ENCODE results near the gene APEH.

APEH gene

DNA sequence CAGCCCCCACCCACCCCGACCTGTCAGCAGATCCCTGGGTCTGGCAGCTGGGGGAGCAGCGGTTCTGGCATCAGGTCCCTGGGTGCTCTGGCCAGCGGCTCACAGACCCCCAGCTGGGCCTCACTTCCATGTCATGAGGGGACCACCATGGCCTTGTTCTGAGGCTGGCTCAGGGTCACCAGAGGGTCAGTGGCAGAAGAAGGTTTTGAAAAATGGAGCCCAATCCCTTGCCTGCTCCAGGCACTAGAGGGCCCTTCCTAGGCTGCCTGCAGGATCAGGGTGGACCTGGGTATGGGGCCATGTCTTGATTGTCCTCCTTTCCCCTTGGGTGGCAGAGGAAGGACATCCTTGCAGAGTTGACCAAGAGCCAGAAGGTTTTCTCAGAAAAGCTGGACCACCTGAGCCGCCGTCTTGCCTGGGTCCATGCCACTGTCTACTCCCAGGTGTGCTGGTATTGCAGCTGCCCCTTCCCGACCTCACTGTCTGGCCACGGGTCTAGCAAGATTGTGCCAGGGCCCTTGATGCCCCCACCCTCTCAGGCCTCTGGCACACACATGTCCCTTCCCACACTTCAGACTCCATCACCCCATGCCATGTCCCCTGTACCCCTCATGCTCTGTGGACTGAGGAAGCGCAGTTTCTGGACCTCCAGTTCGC, 32.4 kb downstream of the APEH start:
- Mint-ChIP-seq H3K36me3 (peaks cover 5% of the 10 kb centered on the region), H3K4me3 (no peak overlapping the region), H3K9me3 (no peaks in the 10 kb centered on the region), H3K4me1 (peaks cover 3% of the 10 kb centered on the region), H3K27ac (no peak overlapping the region), H3K27me3 (no peaks in the 10 kb centered on the region)

DNA sequence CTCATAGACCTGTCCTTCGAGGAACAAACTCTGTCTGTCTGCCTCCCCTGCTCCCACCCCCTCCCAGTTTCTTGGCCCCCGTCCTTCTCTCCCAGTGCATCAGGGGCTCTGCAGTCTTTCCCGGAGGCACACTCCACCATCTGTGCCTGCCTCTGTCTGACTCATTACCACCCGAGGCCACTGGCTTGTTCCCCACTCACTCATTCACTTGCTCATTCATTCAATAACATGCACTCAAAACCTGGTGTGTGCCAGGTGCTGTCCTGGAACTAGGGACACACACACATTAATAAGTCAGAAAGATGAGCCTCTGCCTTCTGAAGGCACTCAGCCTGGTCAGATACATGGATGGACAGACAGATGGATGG, 32.9 kb downstream of the APEH start:
- Mint-ChIP-seq H3K27me3 (no peaks in the 10 kb centered on the region), H3K9me3 (no peaks in the 10 kb centered on the region), H3K27ac (no peak overlapping the region), H3K4me1 (peaks cover 3% of the 10 kb centered on the region), H3K4me3 (no peak overlapping the region), H3K36me3 (peaks cover 5% of the 10 kb centered on the region)

DNA sequence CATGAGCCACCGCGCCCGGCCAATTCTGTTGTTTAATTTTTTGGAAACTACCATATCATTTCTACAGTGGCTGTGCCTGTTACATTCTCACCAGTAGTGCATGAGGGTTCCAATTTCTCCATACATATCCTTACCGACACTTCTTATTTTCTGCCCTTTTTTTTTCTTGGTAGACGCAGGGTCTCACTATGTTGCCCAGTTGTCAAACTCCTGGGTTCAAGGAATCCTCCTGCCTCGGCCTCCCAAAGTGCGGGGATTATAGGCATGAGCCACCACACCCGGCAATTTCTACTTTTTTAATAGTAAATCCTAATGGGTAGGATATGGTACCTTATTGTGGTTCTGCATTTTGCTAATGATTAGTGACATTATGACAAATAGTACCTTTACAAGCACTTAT, 35.7 kb downstream of the APEH start:
- no peaks in the 10 kb centered on the region for H3K9me3 Mint-ChIP-seq
- peaks cover 3% of the 10 kb centered on the region for H3K4me1 Mint-ChIP-seq
- peaks cover 5% of the 10 kb centered on the region for H3K36me3 Mint-ChIP-seq
- no peak overlapping the region for H3K4me3 Mint-ChIP-seq
- H3K27ac Mint-ChIP-seq: peak overlapping the region; percentile 30
- H3K27me3 Mint-ChIP-seq: no peaks in the 10 kb centered on the region

DNA sequence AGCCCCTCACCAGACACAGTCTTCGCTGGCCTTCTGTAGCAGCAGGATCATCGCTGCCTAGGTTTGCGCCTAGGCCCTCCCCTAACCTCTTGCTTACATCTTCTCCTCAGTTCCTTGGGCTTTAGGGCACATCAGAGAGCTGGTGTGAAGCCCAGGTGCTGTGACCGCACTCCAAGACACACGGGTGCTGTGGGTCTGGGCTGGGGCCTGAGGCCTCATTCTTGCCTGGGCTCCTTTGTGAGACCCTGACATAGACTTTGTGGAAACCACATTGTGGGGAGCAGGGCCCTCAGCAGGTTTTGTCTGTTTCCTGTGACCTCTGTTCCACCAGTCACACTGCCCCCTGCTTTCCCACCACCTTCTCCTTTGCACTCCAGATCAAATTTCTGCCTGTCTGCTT, 37.3 kb downstream of the APEH start:
- Mint-ChIP-seq H3K4me1 (peaks cover 3% of the 10 kb centered on the region), H3K27ac (no peak overlapping the region), H3K4me3 (no peak overlapping the region), H3K9me3 (no peaks in the 10 kb centered on the region), H3K36me3 (peaks cover 5% of the 10 kb centered on the region), H3K27me3 (no peaks in the 10 kb centered on the region)

DNA sequence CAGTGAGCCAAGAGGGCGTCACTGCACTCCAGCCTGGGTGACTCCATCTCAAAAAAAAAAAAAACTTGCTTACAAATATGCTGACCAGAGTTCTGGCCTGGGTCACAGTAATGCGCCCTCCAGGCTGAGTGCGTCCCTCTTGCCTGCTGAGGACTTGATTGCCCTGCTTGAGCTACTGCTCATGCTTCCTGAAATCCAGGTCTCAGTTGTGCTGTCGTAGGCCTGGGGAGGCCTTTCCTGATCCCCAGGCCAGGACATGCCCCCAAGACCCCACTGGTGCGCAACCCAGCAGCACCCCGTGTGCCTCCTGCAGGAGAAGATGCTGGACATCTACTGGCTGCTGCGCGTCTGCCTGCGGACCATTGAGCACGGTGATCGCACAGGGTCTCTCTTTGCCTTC, 38.0 kb downstream of the APEH start:
- H3K4me3 Mint-ChIP-seq: no peak overlapping the region
- H3K27ac Mint-ChIP-seq: no peak overlapping the region
- H3K4me1 Mint-ChIP-seq: peaks cover 3% of the 10 kb centered on the region
- no peaks in the 10 kb centered on the region for H3K9me3 Mint-ChIP-seq
- H3K36me3 Mint-ChIP-seq: peaks cover 5% of the 10 kb centered on the region
- no peaks in the 10 kb centered on the region for H3K27me3 Mint-ChIP-seq

DNA sequence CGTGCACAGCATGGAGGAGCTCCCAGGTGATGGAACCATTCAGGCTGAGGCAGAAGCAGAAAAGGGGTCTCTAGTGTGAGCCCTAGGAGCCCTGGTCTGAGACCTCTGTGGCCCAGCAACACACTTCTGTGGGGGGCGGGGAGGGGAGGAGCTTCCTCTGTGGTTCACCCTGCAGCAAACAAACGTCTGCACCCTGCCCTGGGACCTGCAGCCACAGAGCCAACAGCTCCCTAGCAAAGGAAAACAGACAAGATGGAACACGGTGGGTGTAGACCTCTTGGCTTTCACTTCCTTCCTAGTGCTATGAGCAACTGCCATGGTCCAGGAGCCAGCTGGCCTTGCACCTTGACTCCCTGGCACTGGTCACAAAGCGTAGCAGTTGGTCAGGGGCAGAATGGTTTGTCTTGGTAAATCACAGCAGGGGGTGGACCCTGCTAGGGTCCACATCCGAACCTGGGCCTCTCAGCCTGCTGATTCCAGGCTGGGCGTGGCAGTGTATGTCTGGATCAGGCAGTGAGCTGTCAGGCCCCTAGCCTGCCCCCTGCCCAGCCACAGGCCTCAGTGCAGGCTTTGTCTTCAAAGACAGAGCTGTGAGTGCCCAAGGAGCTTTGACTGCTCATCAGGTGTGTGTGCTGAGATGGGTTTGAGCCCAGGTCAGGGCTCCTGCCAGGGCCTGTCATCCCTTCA, 38.6 kb downstream of the APEH start:
- Mint-ChIP-seq H3K27ac (no peak overlapping the region), H3K4me1 (peaks cover 3% of the 10 kb centered on the region), H3K4me3 (no peak overlapping the region), H3K36me3 (peaks cover 3% of the 10 kb centered on the region), H3K27me3 (no peaks in the 10 kb centered on the region), H3K9me3 (no peaks in the 10 kb centered on the region)

DNA sequence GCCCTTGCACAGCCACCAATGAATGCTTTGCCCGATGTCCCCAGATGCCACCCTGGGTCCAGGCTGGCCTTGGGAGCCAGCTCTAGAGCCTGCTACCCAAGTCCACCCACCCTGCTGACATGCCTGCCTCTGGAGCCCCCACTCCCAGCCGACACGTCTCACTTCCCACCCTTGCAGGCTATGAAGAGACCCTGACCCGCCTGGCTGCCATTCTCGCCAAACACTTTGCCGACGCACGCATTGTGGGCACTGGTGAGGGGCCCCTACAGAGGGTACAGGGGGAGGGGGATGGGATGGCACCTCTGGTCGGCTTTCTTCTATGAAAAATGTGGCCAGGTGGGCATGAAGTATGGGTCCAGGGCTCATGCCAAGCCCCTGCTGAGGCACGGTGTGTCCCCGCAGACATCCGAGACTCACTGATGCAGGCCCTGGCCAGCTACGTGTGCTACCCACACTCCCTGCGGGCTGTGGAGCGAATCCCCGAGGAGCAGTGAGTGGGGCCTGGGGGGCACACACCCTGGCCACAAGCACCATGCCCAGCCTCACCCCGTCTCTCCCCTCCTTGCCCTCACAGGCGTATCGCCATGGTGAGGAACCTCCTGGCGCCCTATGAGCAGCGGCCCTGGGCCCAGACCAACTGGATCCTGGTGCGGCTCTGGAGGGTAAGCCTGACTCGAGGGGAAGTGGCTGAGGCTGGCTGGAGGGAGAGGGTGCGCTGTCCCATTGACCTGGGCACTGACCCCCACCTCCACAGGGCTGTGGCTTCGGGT, 39.4 kb downstream of the APEH start:
- no peaks in the 10 kb centered on the region for H3K9me3 Mint-ChIP-seq
- no peak overlapping the region for H3K4me3 Mint-ChIP-seq
- H3K4me1 Mint-ChIP-seq: peaks cover 5% of the 10 kb centered on the region
- H3K27ac Mint-ChIP-seq: no peak overlapping the region
- peaks cover 2% of the 10 kb centered on the region for H3K36me3 Mint-ChIP-seq
- H3K27me3 Mint-ChIP-seq: no peaks in the 10 kb centered on the region

DNA sequence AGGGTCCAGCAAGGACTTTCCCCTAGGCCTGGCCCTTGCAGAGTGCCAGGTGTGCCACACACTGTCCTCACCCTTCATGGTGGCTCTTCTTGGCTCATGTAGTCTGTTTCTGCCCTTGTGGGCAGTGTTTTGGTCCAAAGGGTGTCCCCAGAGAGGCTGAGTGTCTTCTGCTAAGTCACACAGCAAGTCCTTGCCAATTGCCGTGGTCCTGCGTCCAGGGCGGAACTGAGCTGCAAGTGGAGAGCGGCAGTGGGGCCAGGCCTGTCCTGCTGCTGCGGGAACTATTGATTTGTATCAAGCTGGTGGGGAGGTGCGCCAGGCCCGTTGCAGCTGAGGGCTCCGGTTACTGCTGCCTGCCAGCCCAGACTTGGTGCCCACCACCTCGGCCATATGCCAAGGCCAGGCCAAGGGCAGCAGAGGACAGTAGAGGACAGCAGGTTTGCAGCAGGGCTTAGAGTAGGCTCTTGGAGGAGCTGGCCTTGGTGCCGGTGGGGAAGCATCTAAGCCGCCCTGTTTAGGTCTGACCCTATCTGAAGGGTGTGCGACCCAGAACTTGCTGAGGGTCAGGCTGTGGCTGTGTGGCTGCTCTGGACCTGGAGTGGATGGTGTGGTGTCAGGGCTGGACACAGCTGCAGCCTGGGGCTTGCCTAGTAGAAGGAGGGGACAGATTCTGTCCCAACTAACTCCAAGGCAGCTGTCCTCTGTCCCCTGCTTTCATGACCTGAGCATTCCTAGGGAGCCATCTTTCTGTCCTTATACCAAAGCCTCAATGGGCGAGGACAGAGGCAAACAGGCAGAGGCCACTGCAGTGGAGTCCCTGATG, 40.8 kb downstream of the APEH start:
- no peaks in the 10 kb centered on the region for H3K27me3 Mint-ChIP-seq
- no peak overlapping the region for H3K4me3 Mint-ChIP-seq
- H3K36me3 Mint-ChIP-seq: peaks cover 2% of the 10 kb centered on the region
- no peak overlapping the region for H3K27ac Mint-ChIP-seq
- peaks cover 19% of the 10 kb centered on the region for H3K4me1 Mint-ChIP-seq
- H3K9me3 Mint-ChIP-seq: no peaks in the 10 kb centered on the region

DNA sequence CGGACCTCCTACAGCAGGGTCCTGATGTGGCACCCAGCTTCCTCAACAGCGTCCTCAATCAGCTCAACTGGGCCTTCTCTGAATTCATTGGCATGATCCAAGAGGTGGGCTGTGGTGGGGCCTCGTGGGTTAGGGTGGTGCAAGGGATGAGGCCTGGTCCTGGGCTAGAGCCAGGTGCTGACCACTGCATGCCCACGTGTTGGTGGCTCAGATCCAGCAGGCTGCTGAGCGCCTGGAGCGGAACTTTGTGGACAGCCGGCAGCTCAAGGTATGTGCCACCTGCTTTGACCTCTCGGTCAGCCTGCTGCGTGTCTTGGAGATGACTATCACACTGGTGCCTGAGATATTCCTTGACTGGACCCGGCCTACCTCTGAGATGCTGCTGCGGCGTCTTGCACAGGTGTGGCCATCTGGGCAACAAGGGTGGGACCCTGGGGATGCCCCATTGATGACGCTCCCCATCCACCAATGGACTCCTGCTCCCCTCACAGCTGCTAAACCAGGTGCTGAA, 41.5 kb downstream of the APEH start:
- H3K27ac Mint-ChIP-seq: no peak overlapping the region
- H3K27me3 Mint-ChIP-seq: no peaks in the 10 kb centered on the region
- H3K4me1 Mint-ChIP-seq: peaks cover 19% of the 10 kb centered on the region
- H3K9me3 Mint-ChIP-seq: no peaks in the 10 kb centered on the region
- no peak overlapping the region for H3K4me3 Mint-ChIP-seq
- peaks cover 2% of the 10 kb centered on the region for H3K36me3 Mint-ChIP-seq

DNA sequence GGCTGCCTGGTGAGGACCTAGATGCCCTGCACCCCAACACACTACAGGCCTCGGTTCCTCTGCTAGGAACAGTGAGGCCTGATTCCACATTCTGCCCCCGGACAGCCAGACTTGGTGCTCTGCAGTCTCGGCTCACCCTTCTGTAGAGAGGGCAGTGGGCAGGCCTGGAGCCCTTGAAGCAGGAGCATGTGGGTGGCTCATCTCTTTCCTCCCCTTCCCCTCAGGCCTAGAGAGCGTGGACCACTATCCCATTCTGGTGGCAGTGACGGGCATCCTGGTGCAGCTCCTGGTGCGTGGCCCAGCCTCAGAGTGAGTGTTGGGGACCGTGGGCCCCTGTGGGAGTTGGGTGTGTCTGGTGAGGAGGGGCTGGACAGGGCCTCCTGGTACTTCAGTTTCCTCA, 42.0 kb downstream of the APEH start:
- H3K27me3 Mint-ChIP-seq: no peaks in the 10 kb centered on the region
- no peaks in the 10 kb centered on the region for H3K9me3 Mint-ChIP-seq
- peaks cover 1% of the 10 kb centered on the region for H3K36me3 Mint-ChIP-seq
- peaks cover 19% of the 10 kb centered on the region for H3K4me1 Mint-ChIP-seq
- H3K27ac Mint-ChIP-seq: peak overlapping the region; percentile 17
- no peak overlapping the region for H3K4me3 Mint-ChIP-seq

DNA sequence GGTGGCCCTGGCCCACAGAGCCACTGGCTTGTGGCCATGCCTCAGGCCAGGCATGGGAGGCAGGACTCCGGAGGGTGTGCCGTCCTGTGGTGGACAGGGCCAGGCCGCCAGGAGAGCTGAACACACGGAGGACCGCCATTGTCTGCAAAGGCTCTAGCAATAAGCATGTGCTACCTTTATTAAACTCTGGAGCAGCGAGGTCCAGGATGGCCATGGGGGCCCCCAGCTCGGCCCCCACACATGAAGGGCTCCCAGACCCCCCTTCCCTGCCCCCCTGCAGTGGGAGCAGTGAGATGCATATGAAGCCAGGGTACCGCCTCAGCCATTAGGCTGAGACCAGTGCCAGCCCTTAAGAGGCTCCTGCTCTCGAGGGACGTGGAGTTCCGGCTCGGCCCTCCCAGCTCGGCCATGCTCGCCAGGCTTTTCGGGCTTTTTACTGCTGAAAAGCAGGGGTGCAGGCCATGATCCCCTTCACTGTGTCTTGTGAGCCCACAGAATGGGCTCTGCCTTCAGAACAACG, 42.6 kb downstream of the APEH start:
- Mint-ChIP-seq H3K4me3 (no peak overlapping the region), H3K4me1 (peaks cover 15% of the 10 kb centered on the region), H3K36me3 (peaks cover 2% of the 10 kb centered on the region), H3K27ac (no peak overlapping the region), H3K9me3 (no peaks in the 10 kb centered on the region), H3K27me3 (no peaks in the 10 kb centered on the region)

DNA sequence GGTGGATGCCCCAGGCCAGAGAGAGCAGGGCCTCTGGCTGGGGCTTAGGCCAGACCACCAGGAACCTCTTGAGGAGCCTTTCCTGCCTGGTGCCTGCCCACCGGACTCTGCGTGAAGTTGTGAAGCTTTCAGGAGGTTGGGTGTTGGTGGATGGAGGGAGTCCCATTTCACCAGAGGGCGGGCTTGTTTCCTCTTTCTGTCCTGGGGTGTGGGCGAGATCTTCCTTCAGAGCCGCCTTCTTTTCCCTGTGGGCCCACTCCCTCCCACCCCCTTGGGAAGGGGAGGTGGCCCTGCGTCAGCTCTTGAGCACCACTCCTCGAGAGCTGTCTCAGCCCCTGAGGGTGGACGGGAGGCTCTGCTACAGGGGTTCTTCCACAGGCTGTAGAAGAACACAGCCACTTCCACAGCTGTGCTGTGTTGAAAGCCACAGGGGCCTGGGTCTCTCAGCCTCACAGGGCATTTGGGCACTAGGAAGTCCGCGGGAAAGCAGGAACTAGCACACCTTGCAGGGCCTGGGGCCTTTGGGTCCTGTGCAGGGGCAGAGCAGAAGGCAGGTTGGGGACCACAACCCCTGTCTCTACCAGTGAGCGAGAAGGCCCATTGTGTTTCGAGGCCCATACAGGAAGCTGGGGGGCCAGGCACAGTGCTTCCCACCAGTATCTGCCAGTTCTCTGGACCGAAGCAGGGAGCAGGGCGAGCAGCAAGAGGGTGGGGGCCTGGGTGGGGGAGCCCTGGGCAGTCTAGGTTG, 43.2 kb downstream of the APEH start:
- Mint-ChIP-seq H3K9me3 (no peaks in the 10 kb centered on the region), H3K36me3 (peaks cover 2% of the 10 kb centered on the region), H3K27me3 (no peaks in the 10 kb centered on the region), H3K4me3 (no peak overlapping the region), H3K27ac (no peak overlapping the region), H3K4me1 (peaks cover 17% of the 10 kb centered on the region)

DNA sequence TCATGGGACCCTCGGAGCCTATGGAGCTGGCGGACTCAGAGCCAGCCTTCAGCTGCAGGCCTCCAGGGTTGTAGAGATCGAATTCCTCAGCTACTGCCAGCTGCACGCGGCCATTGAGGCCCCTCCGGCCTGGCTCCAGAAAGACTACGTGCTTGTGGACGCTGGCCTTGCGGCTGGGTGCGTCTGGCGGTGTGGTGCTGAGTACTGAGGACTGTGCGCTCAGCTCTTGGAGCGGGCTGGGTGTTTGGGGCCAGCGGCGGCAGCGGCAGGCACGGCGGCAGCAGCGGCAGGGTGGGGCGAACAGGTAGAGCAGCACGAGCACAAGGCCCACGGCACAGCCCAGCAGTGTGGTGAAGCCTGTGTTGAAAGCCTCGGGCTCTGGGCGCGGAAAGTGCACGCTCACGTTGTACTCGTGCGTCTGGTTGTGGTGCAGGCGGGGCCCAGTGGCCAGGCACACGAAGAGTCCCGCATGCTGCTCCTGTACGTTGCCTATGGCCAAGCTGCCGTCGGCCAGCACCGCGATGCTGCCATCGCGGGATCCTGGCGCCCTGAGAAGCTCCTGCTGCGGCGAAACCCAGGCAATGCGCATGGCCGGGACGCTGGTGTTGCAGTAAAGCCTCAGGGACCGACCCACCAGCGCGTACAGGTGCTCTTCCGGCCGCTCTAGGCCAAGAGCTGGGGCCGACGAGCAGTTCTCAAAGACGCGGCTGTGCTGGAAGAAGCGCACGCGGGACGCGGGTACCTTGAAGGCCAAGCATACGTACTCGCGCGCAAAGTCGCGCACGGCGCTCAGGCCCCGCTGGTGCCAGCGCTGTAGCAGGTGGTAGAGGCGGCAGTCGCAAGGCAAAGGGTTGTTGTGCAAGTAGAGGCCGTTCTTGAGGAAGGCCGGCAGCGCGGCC, 44.1 kb downstream of the APEH start:
- peak overlapping the region; percentile 84 for H3K4me3 Mint-ChIP-seq
- peaks cover 26% of the 10 kb centered on the region for H3K4me1 Mint-ChIP-seq
- H3K27ac Mint-ChIP-seq: peak overlapping the region; percentile 46
- H3K36me3 Mint-ChIP-seq: peaks cover 2% of the 10 kb centered on the region
- H3K9me3 Mint-ChIP-seq: no peaks in the 10 kb centered on the region
- H3K27me3 Mint-ChIP-seq: no peaks in the 10 kb centered on the region

DNA sequence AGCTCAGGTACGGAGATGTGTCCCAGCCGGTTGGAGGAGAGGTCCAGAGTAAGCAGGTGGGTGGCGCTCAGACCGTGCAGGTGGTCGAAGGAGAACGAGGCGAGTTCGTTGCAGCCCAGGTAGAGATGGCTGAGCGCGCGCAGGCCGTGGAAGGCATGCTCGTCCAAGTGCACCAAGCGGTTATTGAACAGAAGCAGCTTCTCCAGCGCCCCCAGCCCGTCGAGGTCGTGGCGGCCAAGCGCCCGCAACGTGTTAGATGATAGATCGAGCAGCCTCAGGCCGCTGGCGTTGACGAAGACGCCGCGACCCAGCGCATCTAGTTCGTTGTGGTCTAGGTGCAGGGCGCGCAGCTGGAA, 44.7 kb downstream of the APEH start:
- peaks cover 2% of the 10 kb centered on the region for H3K36me3 Mint-ChIP-seq
- H3K4me1 Mint-ChIP-seq: peaks cover 26% of the 10 kb centered on the region
- H3K27ac Mint-ChIP-seq: peak overlapping the region; percentile 74
- no peaks in the 10 kb centered on the region for H3K9me3 Mint-ChIP-seq
- peak overlapping the region; percentile 84 for H3K4me3 Mint-ChIP-seq
- no peaks in the 10 kb centered on the region for H3K27me3 Mint-ChIP-seq

Data from activated naive CD4-positive, alpha-beta T cell treated with anti-CD3 and anti-CD28 coated beads, Interleukin-2, amount 50 U/mL, for 24 hours (primary cell).